ENCODE data around the gene RNF38. TPM values are rescaled to one million over a fixed set of nuclear protein-coding genes. Genes with fewer than 3 reads are reported as not detected.

The RNF38 gene
- total RNA-seq, 4 donors from 2014 or later: 36.9 to 61.4 (median 41.9) TPM

DNA sequence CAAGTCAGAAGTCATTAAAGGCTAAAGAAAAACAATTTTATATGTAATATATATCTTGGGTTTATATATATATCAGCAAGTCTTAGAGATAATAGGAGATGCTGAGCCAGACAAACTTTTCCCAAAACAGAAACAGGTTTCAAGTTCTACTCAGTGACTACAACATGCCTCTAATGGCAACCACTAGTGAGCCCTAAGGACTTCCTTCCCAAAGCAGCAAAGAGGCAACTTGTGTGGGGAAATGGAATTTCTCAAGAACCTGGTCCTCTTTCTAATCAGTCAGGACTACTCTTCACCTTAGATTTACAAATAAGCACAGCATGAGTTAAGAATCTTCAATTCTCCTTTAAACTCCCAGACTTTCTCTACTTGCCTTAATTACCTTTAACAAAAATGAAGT lies 17.6 kb downstream of the RNF38 start:
- no peaks in the 10 kb centered on the region for H3K36me3 ChIP-seq
- no peaks in the 10 kb centered on the region for H3K27me3 ChIP-seq
- intact Hi-C loops (cut with DNase I): no loop called here
- H3K4me1 ChIP-seq: peaks cover 12 to 13% of the 10 kb centered on the region in 2 donors
- H3K9me3 ChIP-seq: no peaks in the 10 kb centered on the region
- H3K4me3 ChIP-seq (replicated peaks in 1 of 3): no peak overlapping the region
- TF ChIP-seq POLR2A (IDR thresholded peaks at IDR 0.05) (no peak), CTCF (IDR thresholded peaks at IDR 0.05) (no peak)
- no peak overlapping the region for H3K27ac ChIP-seq
- DNase-seq: no peak

GRCh38 chr9:36364577-36364976 lies 35.5 kb downstream of the RNF38 start:
- Histone ChIP-seq H3K27ac (no peak overlapping the region), H3K9me3 (no peaks in the 10 kb centered on the region), H3K36me3 (peaks cover 17 to 20% of the 10 kb centered on the region in 2 donors), H3K4me1 (no peaks in the 10 kb centered on the region), H3K27me3 (no peaks in the 10 kb centered on the region), H3K4me3 (replicated peaks in 1 of 3) (no peak overlapping the region)
- TF ChIP-seq POLR2A (IDR thresholded peaks at IDR 0.05) (no peak), CTCF (IDR thresholded peaks at IDR 0.05) (no peak)
- DNase-seq: no peak
- intact Hi-C loops (cut with DNase I): no loop called here
- WGBS, 2 donors: 90 to 100% methylated on average over 1 of the region's 1 CpG

DNA sequence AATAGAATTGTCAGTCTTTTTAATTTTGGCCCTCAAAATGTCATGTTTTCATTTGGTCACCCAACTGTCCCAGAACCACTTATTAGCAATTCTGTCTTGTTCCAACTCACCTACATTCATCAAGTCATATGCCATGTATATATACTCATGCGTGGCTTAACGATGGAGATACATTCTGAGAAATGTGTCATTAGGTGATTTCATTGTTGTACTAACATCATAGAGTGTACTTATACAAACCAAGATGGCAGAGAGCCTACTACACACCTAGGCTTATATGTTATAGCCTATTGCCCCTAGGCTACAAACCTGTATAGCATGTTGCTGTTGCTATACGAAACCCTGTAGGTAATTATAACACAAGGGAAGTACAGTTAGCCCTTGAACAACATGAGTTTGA lies 36.6 kb downstream of the RNF38 start:
- Histone ChIP-seq H3K4me1 (no peaks in the 10 kb centered on the region), H3K36me3 (peaks cover 6 to 9% of the 10 kb centered on the region in 2 donors), H3K27ac (no peak overlapping the region), H3K9me3 (no peaks in the 10 kb centered on the region), H3K4me3 (replicated peaks in 1 of 3) (no peak overlapping the region), H3K27me3 (no peaks in the 10 kb centered on the region)
- TF ChIP-seq POLR2A (IDR thresholded peaks at IDR 0.05): no peak
- TF ChIP-seq CTCF (IDR thresholded peaks at IDR 0.05): no peak
- DNase-seq: no peak
- WGBS, 2 donors: 94% methylated on average over 3 of the region's 3 CpGs; no CpG with 5 or more reads in 1 of the 2 donors
- intact Hi-C loops (cut with DNase I): no loop called here

DNA sequence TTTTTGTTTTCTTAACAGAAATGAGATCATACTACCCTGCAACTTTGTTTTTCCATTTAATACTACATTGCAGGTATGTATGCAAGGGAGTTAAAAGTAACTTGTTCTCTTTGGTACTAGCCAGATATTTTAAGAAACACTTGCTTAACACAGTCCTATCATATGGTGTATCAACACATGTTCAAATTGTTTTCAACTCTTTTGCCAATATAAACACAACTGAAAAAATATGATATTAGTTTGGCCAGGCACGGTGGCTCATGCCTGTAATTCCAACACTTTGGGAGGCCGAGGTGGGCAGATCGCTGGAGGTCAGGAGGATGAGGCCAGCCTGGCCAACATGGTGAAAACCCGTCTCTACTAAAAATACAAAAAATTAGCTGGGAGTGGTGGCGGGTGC lies 41.6 kb downstream of the RNF38 start:
- H3K9me3 ChIP-seq: no peaks in the 10 kb centered on the region
- H3K4me3 ChIP-seq (replicated peaks in 1 of 3): no peak overlapping the region
- H3K27me3 ChIP-seq: no peaks in the 10 kb centered on the region
- no peak overlapping the region for H3K27ac ChIP-seq
- intact Hi-C loops (cut with DNase I): no loop called here
- H3K36me3 ChIP-seq: peaks cover 2 to 7% of the 10 kb centered on the region in 2 donors
- no peaks in the 10 kb centered on the region for H3K4me1 ChIP-seq
- WGBS, 2 donors: 92 to 93% methylated on average over 5 of the region's 5 CpGs
- no peak for DNase-seq
- no peak for TF ChIP-seq CTCF (IDR thresholded peaks at IDR 0.05)
- no peak for TF ChIP-seq POLR2A (IDR thresholded peaks at IDR 0.05)

GRCh38 chr9:36357639-36358038 lies 42.4 kb downstream of the RNF38 start:
- no peaks in the 10 kb centered on the region for H3K27me3 ChIP-seq
- no peak overlapping the region for H3K4me3 ChIP-seq (replicated peaks in 1 of 3)
- intact Hi-C loops (cut with DNase I): no loop called here
- TF ChIP-seq POLR2A (IDR thresholded peaks at IDR 0.05) (no peak), CTCF (IDR thresholded peaks at IDR 0.05) (no peak)
- H3K9me3 ChIP-seq: no peaks in the 10 kb centered on the region
- H3K4me1 ChIP-seq: no peaks in the 10 kb centered on the region
- DNase-seq: no peak
- H3K27ac ChIP-seq: no peak overlapping the region
- 89 to 92% methylated on average over 1 of the region's 1 CpG for WGBS, 2 donors
- peaks cover 2 to 7% of the 10 kb centered on the region in 2 donors for H3K36me3 ChIP-seq
